Neural cell (in vitro differentiated cells): ENCODE measurements around the gene TM9SF4. TPM values are rescaled to one million over a fixed set of nuclear protein-coding genes. Genes with fewer than 3 reads are reported as not detected.

Experiments used
- H2AFZ ChIP-seq: fragments of 200-600, 300-800 bp; sonication (generic), shearing (Covaris generic); 2 replicates; pipeline ENCODE4 v1.6.0; 2014; ENCODE audit warnings: low read depth, mild to moderate bottlenecking, antibody characterized with exemption, low read length, moderate library complexity
- H3F3A ChIP-seq: fragments of 200-600 bp; shearing (Covaris generic); 2 replicates; pipeline ENCODE4 v1.6.1; 2016; ENCODE audit warnings: mild to moderate bottlenecking, moderate library complexity, mixed read lengths, antibody characterized with exemption, low read length; ENCODE audit not compliant: insufficient read depth, poor library complexity, severe bottlenecking
- H3K27ac ChIP-seq: fragments of 200-600, 300-800 bp; sonication (generic), shearing (Covaris generic); 2 replicates; pipeline ENCODE4 v1.5.1; 2014; ENCODE audit warnings: mild to moderate bottlenecking, low read length, moderate library complexity
- H3K27me3 ChIP-seq: fragments of 300-800, 200-600 bp; sonication (generic), shearing (Covaris generic); 2 replicates; pipeline ENCODE4 v1.6.0; 2014; ENCODE audit warnings: mild to moderate bottlenecking, low read depth, low read length, moderate library complexity; ENCODE audit not compliant: insufficient read depth
- H3K36me3 ChIP-seq: fragments of 300-800, 200-600 bp; sonication (generic), shearing (Covaris generic); 2 replicates; pipeline ENCODE4 v1.5.1; 2014; ENCODE audit warnings: mild to moderate bottlenecking, antibody characterized with exemption, low read length, moderate library complexity; ENCODE audit not compliant: insufficient read depth
- H3K4me2 ChIP-seq: fragments of 300-800, 200-600 bp; sonication (generic), shearing (Covaris generic); 2 replicates; pipeline ENCODE4 v1.6.0; 2014; ENCODE audit warnings: mild to moderate bottlenecking, low read length
- H3K4me3 ChIP-seq: fragments of 300-800, 200-600 bp; sonication (generic), shearing (Covaris generic); 2 replicates; pipeline ENCODE4 v1.5.1; 2014; ENCODE audit warnings: mild to moderate bottlenecking, low read length, moderate library complexity
- H3K79me2 ChIP-seq: fragments of 200-600 bp; shearing (Covaris generic); replicated peaks from 2 replicates; pipeline ENCODE4 v1.6.0; 2014; ENCODE audit warnings: mild to moderate bottlenecking, low read length, moderate library complexity; ENCODE audit not compliant: insufficient read depth
- H3K9ac ChIP-seq: fragments of 300-800, 200-600 bp; sonication (generic), shearing (Covaris generic); 2 replicates; pipeline ENCODE4 v1.6.1; 2016; ENCODE audit warnings: mild to moderate bottlenecking, low read length, mixed read lengths
- H3K9me2 ChIP-seq: fragments of 200-600 bp; shearing (Covaris generic); 2 replicates; pipeline ENCODE4 v1.6.1; 2016; ENCODE audit warnings: mild to moderate bottlenecking, low read length, mixed read lengths; ENCODE audit not compliant: insufficient read depth
- H3K9me3 ChIP-seq: fragments of 200-600, 300-800 bp; sonication (generic), shearing (Covaris generic); 2 replicates; pipeline ENCODE4 v1.6.1; 2016; ENCODE audit warnings: mild to moderate bottlenecking, mixed run types, low read length, moderate library complexity, mixed read lengths
- H4K20me1 ChIP-seq: fragments of 200-600 bp; shearing (Covaris generic); 2 replicates; pipeline ENCODE4 v1.6.1; 2016; ENCODE audit warnings: mild to moderate bottlenecking, mixed run types; ENCODE audit not compliant: insufficient read depth
- CTCF ChIP-seq: fragments of 450-650 bp; IDR thresholded peaks from 2 replicates; pipeline ENCODE4 v1.5.1; 2014; ENCODE audit warnings: antibody characterized with exemption, mild to moderate bottlenecking, moderate library complexity; ENCODE audit not compliant: poor library complexity, severe bottlenecking
- EP300 ChIP-seq: fragments of 450-650 bp; conservative IDR thresholded peaks from 2 replicates; pipeline ENCODE4 v1.6.1; 2014; ENCODE audit warnings: antibody characterized with exemption, mild to moderate bottlenecking, moderate library complexity; ENCODE audit not compliant: poor library complexity, severe bottlenecking
- EZH2 ChIP-seq: fragments of 200-600, 300-800 bp; shearing (Covaris generic), sonication (generic); IDR thresholded peaks from 2 replicates; pipeline ENCODE4 v1.6.1; 2014; ENCODE audit warnings: antibody characterized with exemption, low read length, borderline replicate concordance, mild to moderate bottlenecking; ENCODE audit not compliant: insufficient read depth, poor library complexity, severe bottlenecking
- MXI1 ChIP-seq: fragments of 450-650 bp; conservative IDR thresholded peaks from 2 replicates; pipeline ENCODE4 v1.6.1; 2014; ENCODE audit warnings: antibody characterized with exemption, mild to moderate bottlenecking; ENCODE audit not compliant: poor library complexity, severe bottlenecking
- POLR2AphosphoS5 ChIP-seq: IDR thresholded peaks from 2 replicates; pipeline ENCODE4 v1.6.1; 2012
- RAD21 ChIP-seq: fragments of 450-650 bp; conservative IDR thresholded peaks from 2 replicates; pipeline ENCODE4 v1.6.1; 2014; ENCODE audit warnings: antibody characterized with exemption, mild to moderate bottlenecking, moderate library complexity
- SMC3 ChIP-seq: fragments of 450-650 bp; conservative IDR thresholded peaks from 2 replicates; pipeline ENCODE4 v1.6.1; 2014; ENCODE audit warnings: antibody characterized with exemption, mild to moderate bottlenecking, moderate library complexity; ENCODE audit not compliant: poor library complexity
- TAF1 ChIP-seq: IDR thresholded peaks from 2 replicates; pipeline ENCODE4 v1.6.1; 2012; ENCODE audit warnings: low read depth
- polyA plus RNA-seq: library from polyadenylated mRNA; depleted of rRNA; stranded (reverse); fragments of >200 nt; gene quantifications from 2 replicates; pipeline ENCODE4 v1.2.3, GENCODE V29; 2014
- TF ChIP-seq, protein P1 (sequence below): IDR thresholded peaks from 2 replicates; pipeline ENCODE4 v1.6.1; 2012; ENCODE audit warnings: borderline replicate concordance

The TM9SF4 gene
- polyA plus RNA-seq, 1 donor from 2014 or later, result 18.3 TPM

- H3K4me2 ChIP-seq, result no peak overlapping the region
- no peaks in the 10 kb centered on the region for H3K27me3 ChIP-seq
- no peak for TF ChIP-seq RAD21
- TF ChIP-seq SMC3, result no peak
- TF ChIP-seq EZH2, result no peak
- H3K79me2 ChIP-seq, result peaks cover 9% of the 10 kb centered on the region
- no peak overlapping the region for H2AFZ ChIP-seq
- H3K27ac ChIP-seq, result no peak overlapping the region
- no peak overlapping the region for H3K9ac ChIP-seq
- H4K20me1 ChIP-seq, result no peaks in the 10 kb centered on the region
- H3K4me3 ChIP-seq, result no peak overlapping the region
- H3K9me3 ChIP-seq, result no peaks in the 10 kb centered on the region
- H3K36me3 ChIP-seq, result peaks cover 15% of the 10 kb centered on the region
- H3K9me2 ChIP-seq, result no peaks in the 10 kb centered on the region
- H3F3A ChIP-seq, result no peaks in the 10 kb centered on the region
Measured at GRCh38 chr20:32132911-32133549, 23.5 kb downstream of the TM9SF4 start.

GRCh38 chr20:32134026-32134425 is 24.5 kb downstream of the TM9SF4 start:
- H4K20me1 ChIP-seq, result no peaks in the 10 kb centered on the region
- no peaks in the 10 kb centered on the region for H3K9me3 ChIP-seq
- no peaks in the 10 kb centered on the region for H3K27me3 ChIP-seq
- H3K36me3 ChIP-seq, result peaks cover 16% of the 10 kb centered on the region
- no peak overlapping the region for H3K4me3 ChIP-seq
- H3K79me2 ChIP-seq, result peaks cover 9% of the 10 kb centered on the region
- no peaks in the 10 kb centered on the region for H3K9me2 ChIP-seq
- H3K4me2 ChIP-seq, result no peak overlapping the region
- no peak overlapping the region for H2AFZ ChIP-seq
- TF ChIP-seq, protein P1, sequence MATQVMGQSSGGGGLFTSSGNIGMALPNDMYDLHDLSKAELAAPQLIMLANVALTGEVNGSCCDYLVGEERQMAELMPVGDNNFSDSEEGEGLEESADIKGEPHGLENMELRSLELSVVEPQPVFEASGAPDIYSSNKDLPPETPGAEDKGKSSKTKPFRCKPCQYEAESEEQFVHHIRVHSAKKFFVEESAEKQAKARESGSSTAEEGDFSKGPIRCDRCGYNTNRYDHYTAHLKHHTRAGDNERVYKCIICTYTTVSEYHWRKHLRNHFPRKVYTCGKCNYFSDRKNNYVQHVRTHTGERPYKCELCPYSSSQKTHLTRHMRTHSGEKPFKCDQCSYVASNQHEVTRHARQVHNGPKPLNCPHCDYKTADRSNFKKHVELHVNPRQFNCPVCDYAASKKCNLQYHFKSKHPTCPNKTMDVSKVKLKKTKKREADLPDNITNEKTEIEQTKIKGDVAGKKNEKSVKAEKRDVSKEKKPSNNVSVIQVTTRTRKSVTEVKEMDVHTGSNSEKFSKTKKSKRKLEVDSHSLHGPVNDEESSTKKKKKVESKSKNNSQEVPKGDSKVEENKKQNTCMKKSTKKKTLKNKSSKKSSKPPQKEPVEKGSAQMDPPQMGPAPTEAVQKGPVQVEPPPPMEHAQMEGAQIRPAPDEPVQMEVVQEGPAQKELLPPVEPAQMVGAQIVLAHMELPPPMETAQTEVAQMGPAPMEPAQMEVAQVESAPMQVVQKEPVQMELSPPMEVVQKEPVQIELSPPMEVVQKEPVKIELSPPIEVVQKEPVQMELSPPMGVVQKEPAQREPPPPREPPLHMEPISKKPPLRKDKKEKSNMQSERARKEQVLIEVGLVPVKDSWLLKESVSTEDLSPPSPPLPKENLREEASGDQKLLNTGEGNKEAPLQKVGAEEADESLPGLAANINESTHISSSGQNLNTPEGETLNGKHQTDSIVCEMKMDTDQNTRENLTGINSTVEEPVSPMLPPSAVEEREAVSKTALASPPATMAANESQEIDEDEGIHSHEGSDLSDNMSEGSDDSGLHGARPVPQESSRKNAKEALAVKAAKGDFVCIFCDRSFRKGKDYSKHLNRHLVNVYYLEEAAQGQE, result no peak
- TF ChIP-seq EP300 (no peak), POLR2AphosphoS5 (no peak), TAF1 (no peak), RAD21 (no peak), MXI1 (no peak), SMC3 (no peak), EZH2 (no peak), CTCF (no peak)
- H3K27ac ChIP-seq, result no peak overlapping the region
- H3F3A ChIP-seq, result no peaks in the 10 kb centered on the region
- H3K9ac ChIP-seq, result no peak overlapping the region
